Neural progenitor cell (in vitro differentiated cells): Measurements from ENCODE around the gene SLC6A13.

Experiments used
- CTCF ChIP-seq: fragments of 200-600 bp; sonication (generic); IDR thresholded peaks from 2 replicates; pipeline ENCODE4 v1.5.1; 2017; ENCODE audit warnings: antibody characterized with exemption, mild to moderate bottlenecking
- EZH2 ChIP-seq: fragments of 200-600 bp; sonication (generic); IDR thresholded peaks from 2 replicates; pipeline ENCODE4 v1.6.1; 2017; ENCODE audit warnings: antibody characterized with exemption, mild to moderate bottlenecking, moderate library complexity
- EZH2phosphoT487 ChIP-seq: fragments of 200-600 bp; sonication (generic); IDR thresholded peaks from 2 replicates; pipeline ENCODE4 v1.6.1; 2017; ENCODE audit warnings: antibody characterized with exemption

DNA sequence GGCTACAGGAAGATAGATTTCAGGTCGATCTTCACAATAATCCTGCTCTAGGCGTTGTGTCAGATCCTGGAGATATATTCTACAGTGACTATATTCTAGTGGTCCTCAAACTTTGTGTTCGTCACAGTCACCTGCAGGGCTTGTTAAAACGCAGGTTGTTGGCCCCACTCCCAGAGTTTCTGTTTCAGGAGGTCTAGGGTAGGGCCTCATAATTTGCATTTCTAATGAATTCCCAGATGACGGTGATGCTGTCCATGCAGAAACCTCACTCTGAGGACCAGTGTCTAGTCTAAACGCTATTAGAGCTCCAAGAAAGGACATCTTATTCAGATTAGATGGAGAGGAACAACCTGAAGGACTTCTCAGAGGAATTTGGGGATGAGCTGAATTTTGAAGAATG lies 13.2 kb upstream of the SLC6A13 start:
- TF ChIP-seq CTCF = no peak
- no peak for TF ChIP-seq EZH2
- TF ChIP-seq EZH2phosphoT487 = no peak
